HG02884 (cell line): ENCODE results near the gene ALG12.
"Not testable (repeated sequence)": the region's sequence is repeated elsewhere in the genome, so short reads cannot be mapped to it uniquely, and the experiment has no call there.

Source experiments
- ATAC-seq: cut with Tn5 transposase; IDR thresholded peaks from one replicate; pipeline ENCODE4 v1.9.1; 2021; ENCODE audit warnings: mild to moderate bottlenecking, moderate library complexity; ENCODE audit not compliant: unreplicated experiment

Gene ALG12

DNA sequence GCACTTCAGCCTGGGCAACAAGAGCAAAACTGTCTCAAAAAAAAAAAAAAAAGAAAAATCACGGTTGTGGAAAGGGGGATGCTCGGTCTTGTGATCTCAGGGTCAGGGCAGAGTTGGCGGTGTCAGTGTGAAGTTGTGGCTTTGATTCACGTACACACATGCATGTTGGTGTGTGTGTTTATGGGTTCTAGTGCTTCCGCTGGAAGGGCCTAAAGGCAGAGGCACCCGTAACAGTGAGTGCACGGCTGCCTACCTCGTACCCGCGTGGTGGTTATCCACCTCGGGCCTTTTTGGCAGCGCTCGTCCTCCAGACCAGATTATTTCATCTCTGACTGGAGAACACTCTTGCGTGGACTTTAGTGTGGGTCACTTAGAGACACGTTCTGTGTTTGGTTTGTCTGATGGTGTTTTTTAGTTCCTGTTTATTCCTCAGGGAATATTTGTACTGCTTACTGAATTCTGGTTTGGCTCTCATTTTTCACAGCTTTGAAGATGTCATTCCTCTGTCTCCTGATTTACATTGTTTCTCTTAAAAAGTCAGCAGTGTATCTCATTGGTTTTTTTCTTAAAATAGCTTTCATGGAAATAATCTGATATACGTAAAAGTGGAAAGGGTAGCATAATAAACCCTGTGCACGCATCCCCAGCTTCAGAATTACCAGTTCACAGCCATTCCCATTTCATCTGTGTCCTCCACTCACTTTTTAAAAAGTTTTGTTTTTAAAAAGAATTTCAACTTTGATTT lies 49.0 kb downstream of the ALG12 start:
- no peak for ATAC-seq

DNA sequence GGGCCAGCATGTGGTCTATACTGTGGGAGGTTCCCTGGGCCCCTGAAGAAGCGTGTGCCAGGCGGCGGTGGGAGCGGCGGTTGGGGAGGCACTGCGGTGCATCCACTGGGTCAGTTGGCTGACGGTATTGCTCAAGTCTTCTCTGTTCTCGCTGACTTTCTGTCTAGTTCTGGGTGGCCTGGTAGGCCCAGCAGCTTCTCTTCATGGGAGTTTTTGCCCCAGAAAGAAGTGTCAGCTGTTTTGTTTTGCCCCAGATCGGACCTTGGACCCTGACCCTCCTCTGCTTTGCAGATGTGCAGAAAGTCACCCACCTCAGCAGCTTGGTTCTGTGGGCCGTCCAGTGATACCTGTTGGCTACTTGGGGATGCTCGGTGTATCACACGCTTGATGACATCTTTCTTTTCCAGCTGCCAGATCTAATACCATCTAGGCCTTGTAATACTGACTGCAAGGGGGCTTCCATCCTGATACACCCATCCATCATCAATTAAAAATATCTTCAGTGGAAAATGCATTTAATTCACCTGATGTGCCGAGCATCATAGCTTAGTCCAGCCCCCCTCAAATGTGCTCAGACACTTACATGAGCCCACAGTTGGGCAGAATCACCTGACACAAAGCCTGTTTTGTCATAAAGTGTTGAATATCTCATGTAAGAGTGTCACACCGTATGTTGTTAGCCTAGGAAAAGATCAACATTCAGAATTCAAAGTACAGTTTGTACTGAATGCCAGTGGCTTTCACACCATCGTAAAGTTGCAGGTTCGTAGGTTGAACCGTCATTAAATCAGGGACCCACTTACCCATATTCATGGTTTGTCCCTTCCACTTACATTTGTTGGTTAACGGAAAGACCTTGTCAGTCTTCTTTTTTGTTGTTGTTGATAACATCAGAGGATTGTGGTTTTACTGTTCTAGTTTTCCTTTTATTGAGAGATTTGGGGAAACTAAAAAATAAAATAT lies 50.7 kb downstream of the ALG12 start:
- no peak for ATAC-seq

DNA sequence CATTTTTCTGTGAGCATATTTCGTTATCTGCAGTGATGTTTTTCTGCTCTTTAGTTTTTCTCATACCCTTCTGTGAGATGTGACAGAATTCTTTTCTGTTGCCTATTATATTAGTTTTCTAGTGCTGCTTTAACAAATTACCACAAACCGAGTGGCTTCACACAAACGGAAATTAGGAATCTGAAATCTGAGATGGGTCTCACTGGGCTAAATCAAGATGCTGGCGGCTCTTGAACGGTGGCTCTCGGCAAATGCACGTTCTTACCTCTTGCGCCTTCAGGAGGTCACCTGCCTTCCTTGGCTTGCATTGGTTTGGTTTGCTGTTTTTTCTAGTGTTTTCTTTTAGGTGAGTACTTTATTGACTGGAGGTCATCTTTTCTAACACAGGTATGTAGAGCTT lies 51.6 kb downstream of the ALG12 start:
- no peak for ATAC-seq

DNA sequence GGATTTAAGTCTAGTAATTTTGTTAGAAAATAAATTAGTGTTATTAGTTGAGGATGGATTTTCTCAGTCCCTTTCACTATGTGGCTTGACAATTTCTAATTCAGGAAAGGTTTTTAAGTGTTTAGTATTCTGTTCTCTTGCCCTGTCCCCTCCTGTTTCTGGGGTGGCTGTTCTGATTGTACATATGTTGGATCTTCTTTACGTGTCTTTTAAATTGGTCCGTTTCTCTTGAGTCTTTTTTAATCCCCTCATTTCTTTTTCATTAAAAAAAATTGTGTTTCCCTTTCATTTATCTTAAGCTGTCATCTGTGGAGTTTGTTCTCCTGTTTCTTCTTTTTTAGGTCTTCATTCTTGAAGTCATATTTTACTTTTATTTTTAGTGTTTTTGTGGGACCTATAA lies 52.1 kb downstream of the ALG12 start:
- ATAC-seq: no peak

DNA sequence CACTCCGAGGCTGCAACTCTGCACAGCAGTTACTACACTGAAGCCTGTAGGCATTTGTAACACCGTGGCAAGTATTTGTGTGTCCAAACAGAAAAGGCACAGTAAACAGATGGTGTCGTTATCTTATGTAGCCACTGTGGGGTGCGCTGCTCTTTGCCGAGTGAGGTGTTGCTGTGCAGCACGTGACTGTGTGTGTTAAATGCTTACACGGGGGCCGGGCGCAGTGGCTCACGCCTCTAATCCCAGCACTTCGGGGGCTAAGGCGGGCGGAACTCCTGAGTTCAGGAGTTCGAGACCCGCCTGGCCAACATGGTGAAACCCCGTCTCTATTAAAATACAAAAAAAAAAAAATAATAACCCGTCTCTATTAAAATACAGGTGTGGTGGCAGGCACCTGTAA lies 53.1 kb downstream of the ALG12 start:
- no peak for ATAC-seq

DNA sequence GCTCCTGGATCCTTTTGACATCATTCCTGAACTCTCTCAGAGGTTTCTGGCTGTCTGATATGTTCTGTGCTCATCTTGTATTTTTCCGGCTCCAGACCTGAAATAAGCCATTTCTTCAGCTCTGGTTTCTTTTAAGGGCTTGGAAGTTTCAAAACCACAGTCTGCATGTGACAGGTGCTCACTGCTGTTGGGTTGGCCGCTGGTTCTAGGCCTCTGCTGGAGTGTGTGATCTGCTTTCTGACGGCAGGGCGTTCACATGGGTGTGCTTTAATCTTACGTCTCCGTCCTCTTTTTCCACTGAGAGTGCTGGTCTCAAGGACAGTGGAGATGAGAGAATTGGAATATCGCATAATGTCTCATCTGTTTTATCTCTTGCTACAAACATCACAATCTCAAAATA lies 54.3 kb downstream of the ALG12 start:
- no peak for ATAC-seq

DNA sequence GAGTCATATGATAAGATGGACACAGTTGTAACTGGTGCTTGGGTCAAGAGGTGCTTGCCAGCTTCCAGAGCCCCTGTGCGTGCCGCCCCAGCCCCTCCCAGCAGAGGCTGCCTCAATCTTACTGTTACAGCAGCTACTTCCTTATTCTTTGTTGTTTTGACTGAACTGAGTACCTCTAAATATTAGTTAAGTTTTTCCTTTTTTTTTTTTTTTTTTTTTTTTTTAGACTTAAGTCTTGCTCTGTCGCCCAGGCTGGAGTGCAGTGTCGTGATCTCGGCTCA lies 55.8 kb downstream of the ALG12 start:
- ATAC-seq: no peak

DNA sequence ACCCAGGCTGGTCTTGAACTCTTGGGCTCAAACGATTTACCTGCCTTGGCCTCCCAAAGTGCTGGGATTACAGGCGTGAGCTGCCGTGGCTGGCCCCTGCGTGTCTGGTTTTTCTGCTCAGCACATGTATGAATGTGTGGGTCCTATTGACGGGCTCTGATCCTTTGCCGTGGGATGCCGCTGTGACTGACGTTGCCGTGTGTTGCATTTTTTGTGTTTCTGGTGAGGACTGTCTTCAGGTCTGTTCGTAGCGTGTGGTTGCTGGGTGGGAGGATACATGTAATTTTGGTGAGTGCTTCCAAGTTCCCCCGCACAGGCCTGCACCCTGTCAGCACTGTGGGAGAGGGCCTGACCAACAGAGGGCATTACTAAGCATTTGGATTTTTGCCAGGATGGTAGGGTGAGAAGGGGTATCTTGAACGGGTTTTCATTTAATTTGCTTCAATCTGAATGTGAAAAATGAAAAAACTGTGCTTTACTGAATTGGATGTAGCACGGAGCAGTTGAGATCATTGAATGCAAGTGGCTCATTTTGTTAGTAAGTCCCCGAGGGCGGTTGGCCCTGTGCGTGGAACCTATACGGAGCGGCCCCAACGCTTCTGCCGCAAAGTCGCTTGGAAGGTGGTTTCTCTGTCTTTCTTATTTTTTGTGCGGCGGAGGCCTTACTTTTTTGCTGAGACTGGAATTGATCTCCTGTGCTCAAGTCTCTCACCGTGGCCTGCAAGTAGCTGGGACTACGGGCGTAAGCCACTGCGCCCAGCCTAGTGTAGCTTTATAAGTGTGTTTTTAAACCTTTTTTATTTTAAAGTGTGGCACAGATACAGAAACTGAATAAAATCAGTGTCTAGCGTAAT lies 56.4 kb downstream of the ALG12 start:
- ATAC-seq: no peak

DNA sequence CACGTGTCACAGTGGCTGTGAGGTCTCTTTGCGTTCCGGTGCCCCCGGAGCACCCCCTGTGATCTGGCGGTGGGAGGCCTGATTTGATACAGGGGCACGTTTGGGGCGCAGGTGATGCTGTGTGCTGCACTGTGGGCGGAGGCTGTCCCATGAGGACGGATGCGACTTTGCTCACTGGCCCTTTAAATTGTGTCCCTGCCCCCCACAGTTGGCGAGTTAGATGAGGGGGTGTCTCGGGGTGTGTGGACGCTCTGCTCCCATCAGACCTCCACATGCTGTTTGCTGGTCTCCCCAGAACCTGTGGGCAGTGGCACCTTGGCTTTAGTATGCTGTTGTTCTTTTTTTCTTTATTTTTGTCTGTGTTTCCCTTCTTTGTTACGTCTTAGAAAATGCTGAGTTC lies 59.4 kb downstream of the ALG12 start:
- no peak for ATAC-seq

DNA sequence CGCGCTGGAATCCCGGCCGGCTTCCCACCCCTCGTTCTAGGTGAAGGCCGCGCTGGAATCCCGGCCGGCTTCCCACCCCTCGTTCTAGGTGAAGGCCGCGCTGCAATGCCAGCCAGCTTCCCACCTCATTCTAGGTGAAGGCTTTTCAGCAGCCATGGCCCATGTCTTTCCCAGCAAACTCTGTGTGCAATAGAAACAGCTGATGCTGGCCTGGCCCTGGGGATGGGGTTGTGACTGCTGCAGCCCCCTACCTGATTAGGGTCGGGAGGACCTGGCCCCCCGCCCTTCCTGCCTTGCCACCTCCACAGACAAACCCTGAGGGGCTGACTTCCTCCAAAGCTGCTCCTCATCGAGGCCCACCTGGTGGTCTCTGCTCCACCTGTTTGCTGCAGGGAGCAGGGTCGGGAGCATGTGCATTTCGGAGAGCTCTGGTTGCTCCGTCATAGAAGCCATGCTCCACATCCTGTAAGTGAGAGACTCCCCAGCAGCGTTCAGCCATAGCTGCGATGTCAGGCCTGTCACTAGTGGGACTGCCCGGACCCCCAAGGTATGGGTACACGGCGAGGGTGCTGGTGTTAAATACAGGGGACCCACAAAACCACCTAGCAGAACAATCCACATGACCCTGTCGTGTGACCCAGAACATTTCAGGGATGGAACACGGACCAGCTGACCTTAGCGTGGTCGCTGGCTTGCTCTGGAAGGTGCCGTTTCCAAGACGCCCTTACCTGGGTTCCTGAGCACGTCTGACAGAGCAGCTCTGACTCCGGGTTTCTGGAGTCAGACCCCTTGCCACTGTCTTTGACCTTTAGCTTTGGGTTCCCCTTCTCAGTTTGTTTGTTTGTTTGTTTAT lies 61.2 kb downstream of the ALG12 start:
- ATAC-seq: no peak

DNA sequence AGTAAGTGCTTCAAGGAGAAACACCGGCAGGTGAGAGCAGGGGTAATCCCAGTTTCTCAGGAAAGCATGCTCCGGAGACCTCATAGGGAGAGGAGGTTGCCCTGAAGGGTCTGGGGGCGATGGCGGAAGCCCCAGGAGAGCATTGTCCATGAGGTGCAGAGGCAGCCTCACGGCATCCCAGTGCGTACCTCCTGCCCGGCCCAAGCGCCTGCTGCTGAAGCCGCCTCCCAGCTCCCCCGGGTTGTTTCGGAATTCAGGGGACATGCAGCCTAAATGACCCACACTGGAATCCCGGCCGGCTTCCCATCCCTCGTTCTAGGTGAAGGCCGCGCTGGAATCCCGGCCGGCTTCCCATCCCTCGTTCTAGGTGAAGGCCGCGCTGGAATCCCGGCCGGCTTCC lies 61.9 kb downstream of the ALG12 start:
- no peak for ATAC-seq

DNA sequence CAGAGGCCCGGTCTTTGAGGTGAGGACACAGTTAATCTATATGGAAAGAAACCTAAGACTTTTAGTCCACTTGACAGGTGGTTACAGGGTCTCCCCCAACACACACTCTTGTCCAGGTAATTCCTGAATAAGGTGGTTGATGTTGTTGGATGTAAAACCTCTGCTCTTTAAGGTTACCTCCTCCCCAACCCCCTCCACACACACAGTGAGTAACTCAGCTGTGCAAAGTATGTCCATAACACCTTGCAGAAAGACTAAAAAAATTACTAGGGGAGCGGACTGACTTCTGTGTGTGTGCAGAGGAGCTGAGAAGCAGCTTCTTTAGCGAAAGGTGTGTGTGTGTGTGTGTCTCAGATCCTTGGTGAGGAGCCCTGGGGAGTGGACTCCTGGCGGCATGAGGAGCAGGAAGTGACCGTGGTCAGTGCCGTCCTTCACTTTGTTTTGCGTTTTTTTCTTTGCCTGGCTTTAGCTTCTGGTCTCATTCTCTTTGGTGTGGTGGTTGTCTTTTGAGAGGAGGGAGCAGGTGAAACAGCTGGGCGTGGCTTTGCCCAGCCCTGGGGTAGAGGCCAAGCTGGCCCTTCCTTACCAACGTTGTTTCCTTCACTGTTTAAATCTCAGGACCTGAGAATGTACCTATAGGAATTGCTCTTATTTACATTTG lies 62.9 kb downstream of the ALG12 start:
- ATAC-seq: no peak

DNA sequence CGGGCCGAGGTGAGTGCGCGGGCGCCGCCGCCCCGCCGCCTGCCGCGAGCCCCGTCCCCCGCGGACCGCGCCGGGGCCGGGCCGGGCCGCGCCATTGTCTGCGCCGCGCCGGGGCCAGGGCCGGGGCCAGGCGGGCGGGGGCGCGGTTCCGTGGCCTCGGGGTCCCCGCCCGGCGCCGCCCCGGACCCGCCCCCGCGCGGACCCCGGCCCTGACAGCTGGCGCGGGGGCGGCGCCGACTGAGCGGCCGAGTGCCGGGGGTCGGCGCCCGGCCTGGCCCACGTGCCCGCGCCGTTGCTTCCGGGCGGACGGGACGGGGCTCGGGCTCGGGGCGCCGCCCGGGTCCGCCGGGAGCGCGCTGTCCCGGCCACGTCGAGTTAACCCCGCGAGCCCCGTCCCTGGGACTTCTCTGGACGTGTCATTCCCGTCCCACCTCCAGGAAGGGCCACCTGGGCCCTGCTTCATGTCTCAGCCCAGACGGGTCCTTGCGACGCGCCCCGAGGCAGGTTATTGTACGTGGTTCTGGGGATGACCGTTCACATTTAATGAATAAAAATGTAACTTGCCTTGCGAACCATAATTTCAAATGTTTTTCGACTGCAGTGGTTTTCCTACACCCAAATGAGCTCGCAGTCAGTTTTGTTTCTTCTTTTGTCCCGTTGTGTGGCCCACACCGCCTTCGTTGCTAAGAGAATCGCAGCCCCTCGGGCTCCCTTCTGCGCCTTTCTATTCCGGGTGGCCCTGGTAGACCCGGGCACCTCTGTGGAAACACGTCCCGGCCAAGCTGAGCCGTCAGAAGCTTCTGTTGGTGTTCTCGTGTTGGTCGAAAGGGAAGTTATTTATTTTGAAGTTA lies 64.0 kb downstream of the ALG12 start:
- peak; percentile 21 for ATAC-seq

DNA sequence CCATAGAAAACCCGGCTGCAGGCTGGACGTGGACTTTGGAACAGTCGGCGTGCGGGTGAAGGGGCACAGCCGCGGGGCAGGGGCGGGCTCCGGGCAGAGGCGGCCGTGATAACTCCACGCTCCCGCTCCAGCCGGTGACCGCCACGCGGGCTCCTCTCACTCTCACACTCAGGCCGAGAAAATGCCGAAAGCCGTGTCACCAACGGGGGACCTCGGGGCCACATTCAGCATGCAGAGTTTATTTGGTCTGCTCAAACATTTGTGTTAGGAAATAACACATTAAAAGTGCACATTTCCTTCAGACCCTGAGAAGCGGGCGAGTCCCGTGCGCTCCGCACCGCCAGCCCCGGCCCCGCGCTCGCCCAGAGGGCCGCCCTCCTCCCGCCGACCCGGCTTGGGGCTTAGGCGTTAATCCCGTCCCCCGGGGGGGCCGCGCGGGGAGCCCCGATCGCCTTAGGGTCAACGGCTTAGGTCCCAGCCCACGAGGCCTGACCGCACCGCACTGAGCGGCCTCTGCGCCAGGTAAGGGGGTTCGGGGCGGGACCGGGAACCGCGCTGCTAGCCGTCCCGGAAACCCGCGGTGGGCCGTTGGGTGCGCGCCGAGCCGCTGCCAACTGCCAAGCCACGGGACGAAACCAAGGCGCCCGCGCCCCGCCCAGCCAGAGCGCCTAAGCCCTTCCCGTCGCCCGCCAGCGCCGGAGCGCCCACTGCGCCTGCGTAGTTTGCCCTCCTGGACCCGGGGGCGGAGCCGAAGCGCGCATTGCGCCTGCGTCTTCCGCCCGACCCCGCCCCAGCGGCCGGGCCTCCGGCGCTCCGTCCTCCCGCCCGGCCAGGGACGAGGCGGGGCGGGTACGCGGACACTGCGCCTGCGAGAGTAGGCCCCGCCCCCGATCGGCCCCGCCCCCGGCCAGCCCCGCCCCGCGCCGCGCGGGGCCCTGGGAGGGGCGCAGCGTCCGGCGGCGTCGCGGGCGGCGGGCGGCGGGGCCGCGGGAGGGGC lies 65.0 kb downstream of the ALG12 start, which contains the start of gene ZBED4:
Gene ZBED4 (plus strand): TSS at position 947 of the 997 bp plus-strand sequence. CDS start 29,819 bp downstream, outside the sequence.
- peak; percentile 75 for ATAC-seq

DNA sequence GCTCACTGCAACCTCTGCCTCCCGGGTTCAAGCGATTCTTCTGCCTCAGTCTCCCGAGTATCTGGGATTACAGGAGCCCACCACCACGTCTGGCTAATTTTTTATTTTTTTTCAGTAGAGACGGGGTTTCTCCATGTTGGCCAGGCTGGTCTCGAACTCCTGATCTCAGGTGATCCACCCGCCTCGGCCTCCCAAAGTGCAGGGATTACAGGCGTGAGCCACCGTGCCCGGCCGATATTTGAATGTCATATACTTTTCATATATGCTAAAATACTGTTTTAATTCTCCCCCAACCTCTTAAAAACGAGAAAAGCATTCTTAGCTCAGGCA lies 65.7 kb downstream of the ALG12 start:
- not testable (repeated sequence) for ATAC-seq

DNA sequence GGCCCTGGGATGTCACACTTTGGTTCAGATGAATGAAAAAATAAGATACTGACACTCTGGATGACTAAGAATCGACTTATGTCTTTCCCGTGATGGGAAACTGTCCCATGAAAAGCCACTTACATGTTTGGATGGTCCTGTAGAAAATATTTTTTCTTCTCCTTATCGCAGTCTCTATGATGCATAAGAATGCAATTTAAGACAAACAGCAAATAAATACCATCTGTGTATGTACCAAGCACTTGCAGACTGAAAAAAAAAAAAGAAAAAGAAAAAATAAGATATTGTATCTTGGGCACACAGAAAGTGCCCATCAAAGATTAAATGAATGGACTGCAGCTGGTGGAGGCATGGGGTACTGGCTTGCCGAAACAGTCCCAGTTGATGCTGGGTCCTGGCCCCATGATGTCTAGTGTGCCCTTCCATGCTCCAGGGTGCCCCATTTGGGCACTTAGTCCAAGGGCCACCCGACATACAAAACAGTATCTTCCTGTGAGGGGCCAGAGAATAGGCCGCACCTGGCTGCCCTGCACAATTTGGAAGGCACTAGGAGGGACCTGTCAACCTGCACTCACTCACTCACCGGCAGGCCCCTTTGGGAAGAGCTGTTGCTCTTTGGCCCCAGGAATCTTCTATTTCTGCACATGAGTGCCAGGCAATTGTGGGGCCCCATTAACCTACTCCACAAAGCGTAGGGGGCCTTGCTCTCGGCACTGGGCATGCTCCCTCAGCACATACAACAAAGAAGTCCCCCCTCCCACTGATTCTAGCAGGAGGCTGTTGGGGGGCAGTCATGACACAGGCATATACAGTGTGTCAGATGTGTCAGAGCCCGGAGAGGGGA lies 67.1 kb downstream of the ALG12 start:
- ATAC-seq: no peak
